Measurements from ENCODE around the gene BORCS5. TPM values are rescaled to one million over a fixed set of nuclear protein-coding genes. Genes with fewer than 3 reads are reported as not detected.

BORCS5 gene
- total and polyA plus RNA-seq, 2 of the 8 experiments (the other 6 are each of a cell fraction or from before 2014, with no cell fraction given): 8.3 to 17.4 TPM

DNA sequence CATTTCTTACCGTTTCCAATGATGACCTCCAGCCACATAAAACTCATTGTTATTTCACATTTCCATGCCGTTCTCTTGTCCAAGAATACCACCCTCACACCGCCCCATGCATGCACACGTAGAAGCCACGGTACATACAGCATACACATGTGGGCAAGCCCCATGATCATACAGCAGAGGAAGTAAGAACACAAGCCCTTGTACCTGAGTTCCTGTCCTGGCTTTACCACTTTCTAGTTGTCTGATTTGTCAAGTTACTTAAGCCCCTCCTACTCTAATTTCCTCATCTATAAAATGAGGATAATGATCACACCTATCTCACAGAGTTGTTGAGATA, 145.9 kb downstream of the BORCS5 start:
- H4K8ac ChIP-seq (ENCODE audit: extremely low read depth, insufficient read depth, low read length): no peak overlapping the region

More for the DNA sequence above, 145.9 kb downstream of the BORCS5 start:
- no peak for FAIRE-seq
- H3K9ac ChIP-seq (replicated peaks in 1 of 4; ENCODE audit: extremely low read depth in 1 of 4, low read depth in 3 of 4, low read length in 3 of 4): no peak overlapping the region
- no peak overlapping the region for H2BK15ac ChIP-seq (ENCODE audit: low read length)
- TF ChIP-seq SAP30 (IDR thresholded peaks at IDR 0.05; ENCODE audit: insufficient read depth, insufficient replicate concordance, low read length): no peak
- no peak for TF ChIP-seq NRF1 (IDR thresholded peaks at IDR 0.05; ENCODE audit: low read depth, low read length)
- no peak for TF ChIP-seq POLR2A (IDR thresholded peaks at IDR 0.05; ENCODE audit: control extremely low read depth in 1 of 2, low read depth in 2 of 2, low read length in 2 of 2)
- TF ChIP-seq CHD2 (IDR thresholded peaks at IDR 0.05; ENCODE audit: low read length): no peak
- TF ChIP-seq BRCA1 (IDR thresholded peaks at IDR 0.05; ENCODE audit: low read depth, low read length): no peak
- TF ChIP-seq, protein P1, sequence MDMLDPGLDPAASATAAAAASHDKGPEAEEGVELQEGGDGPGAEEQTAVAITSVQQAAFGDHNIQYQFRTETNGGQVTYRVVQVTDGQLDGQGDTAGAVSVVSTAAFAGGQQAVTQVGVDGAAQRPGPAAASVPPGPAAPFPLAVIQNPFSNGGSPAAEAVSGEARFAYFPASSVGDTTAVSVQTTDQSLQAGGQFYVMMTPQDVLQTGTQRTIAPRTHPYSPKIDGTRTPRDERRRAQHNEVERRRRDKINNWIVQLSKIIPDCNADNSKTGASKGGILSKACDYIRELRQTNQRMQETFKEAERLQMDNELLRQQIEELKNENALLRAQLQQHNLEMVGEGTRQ (IDR thresholded peaks at IDR 0.05; ENCODE audit: low read length): no peak
- H3K36me3 ChIP-seq (ENCODE audit: control insufficient read depth in 2 of 4, insufficient read depth in 4 of 4, low read length in 3 of 4): no peaks in the 10 kb centered on the region
- H4K20me1 ChIP-seq (replicated peaks in 1 of 2; ENCODE audit: control insufficient read depth in 1 of 2, insufficient read depth in 2 of 2, low read length in 2 of 2): peaks cover 2% of the 10 kb centered on the region in 2 experiments
- H3K23me2 ChIP-seq (ENCODE audit: low read depth, low read length): no peaks in the 10 kb centered on the region
- peaks cover 5% of the 10 kb centered on the region; the same call in 1 of the 2 replicates for H3K79me1 ChIP-seq (ENCODE audit: low read depth, low read length)
- H2BK12ac ChIP-seq (ENCODE audit: low read depth, low read length): no peak overlapping the region
- H3K79me2 ChIP-seq (ENCODE audit: control insufficient read depth in 1 of 2, insufficient read depth in 2 of 2, low read length in 2 of 2): peaks cover 0 to 72% of the 10 kb centered on the region in 2 experiments; a peak in 3 of 4 replicates
- no peak overlapping the region for H3K56ac ChIP-seq (replicated peaks; ENCODE audit: insufficient read length, low read depth, low read length)
- DNase-seq (ENCODE audit: low read depth in 1 of 2, low spot score in 2 of 2): no peak
- H3K4me1 ChIP-seq (replicated peaks in 1 of 4; ENCODE audit: control insufficient read depth in 3 of 4, insufficient read depth in 4 of 4, low read length in 3 of 4): peaks cover 0 to 19% (median 8%) of the 10 kb centered on the region in 4 experiments; a peak in 4 of 7 replicates
- no peak overlapping the region for H2BK20ac ChIP-seq (ENCODE audit: low read length)
- H3K14ac ChIP-seq (ENCODE audit: insufficient read length): no peak overlapping the region
- peak overlapping the region; percentile 15 for H4K5ac ChIP-seq (ENCODE audit: insufficient read length, low read depth, low read length)
- WGBS, 2 experiments (ENCODE audit: extremely low coverage in 1 of 2, insufficient coverage in 1 of 2, insufficient read length in 1 of 2, insufficient replicate concordance in 2 of 2, low coverage in 1 of 2, low lambda C conversion rate in 2 of 2, missing lambda C conversion rate in 1 of 2): 95% methylated on average over 5 of the region's 5 CpGs; no CpG with 5 or more reads in 1 of the 2 experiments
- no peak overlapping the region for H3K18ac ChIP-seq (ENCODE audit: extremely low read depth, low read length)
- H3K4me3 ChIP-seq (ENCODE audit: extremely low read depth in 1 of 4, insufficient read depth in 2 of 4, low read depth in 3 of 4, low read length in 4 of 4): no peak overlapping the region
- ChIA-PET POLR2A (ENCODE audit: partially characterized antibody) (interaction anchor here (1.1 kb wide), 1 partner anchor 70 kb away, joined by 3 read pairs; no protein-coding TSS in a partner anchor), CTCF (ENCODE audit: partially characterized antibody) (interaction anchor here (0.6 to 3.2 kb wide), 17 partner anchors 11 to 234 kb away, joined by 3 to 14 read pairs (median 6); no protein-coding TSS in a partner anchor)
- H2BK120ac ChIP-seq (replicated peaks; ENCODE audit: low read depth, low read length): no peak overlapping the region
- H2AK5ac ChIP-seq (ENCODE audit: low read depth, low read length): no peak overlapping the region
- no peak overlapping the region for H3K23ac ChIP-seq (ENCODE audit: insufficient read length)
- H3K27me3 ChIP-seq (replicated peaks in 1 of 4; ENCODE audit: control insufficient read depth in 3 of 4, extremely low read depth in 1 of 4, insufficient read depth in 3 of 4, low read length in 3 of 4): no peaks in the 10 kb centered on the region
- no peak overlapping the region for H3K27ac ChIP-seq (ENCODE audit: low read depth, low read length)
- no peak overlapping the region for H3K4me2 ChIP-seq (ENCODE audit: insufficient read depth in 1 of 2, low read depth in 2 of 2, low read length in 2 of 2)
- H2BK5ac ChIP-seq (ENCODE audit: low read depth, low read length): peak overlapping the region; percentile 14; the same call in 1 of the 2 replicates
- no peak overlapping the region for H2AFZ ChIP-seq (ENCODE audit: low read length)
- H3K4ac ChIP-seq (replicated peaks; ENCODE audit: insufficient read length, low read depth, low read length): no peak overlapping the region
- no peaks in the 10 kb centered on the region for H3K9me3 ChIP-seq (ENCODE audit: insufficient read depth in 2 of 2, low read depth in 1 of 2, low read length in 1 of 2)
- no peak overlapping the region for H4K91ac ChIP-seq (replicated peaks; ENCODE audit: insufficient read length, low read length)
